ENCODE results near the gene LRRC8E.

DNA sequence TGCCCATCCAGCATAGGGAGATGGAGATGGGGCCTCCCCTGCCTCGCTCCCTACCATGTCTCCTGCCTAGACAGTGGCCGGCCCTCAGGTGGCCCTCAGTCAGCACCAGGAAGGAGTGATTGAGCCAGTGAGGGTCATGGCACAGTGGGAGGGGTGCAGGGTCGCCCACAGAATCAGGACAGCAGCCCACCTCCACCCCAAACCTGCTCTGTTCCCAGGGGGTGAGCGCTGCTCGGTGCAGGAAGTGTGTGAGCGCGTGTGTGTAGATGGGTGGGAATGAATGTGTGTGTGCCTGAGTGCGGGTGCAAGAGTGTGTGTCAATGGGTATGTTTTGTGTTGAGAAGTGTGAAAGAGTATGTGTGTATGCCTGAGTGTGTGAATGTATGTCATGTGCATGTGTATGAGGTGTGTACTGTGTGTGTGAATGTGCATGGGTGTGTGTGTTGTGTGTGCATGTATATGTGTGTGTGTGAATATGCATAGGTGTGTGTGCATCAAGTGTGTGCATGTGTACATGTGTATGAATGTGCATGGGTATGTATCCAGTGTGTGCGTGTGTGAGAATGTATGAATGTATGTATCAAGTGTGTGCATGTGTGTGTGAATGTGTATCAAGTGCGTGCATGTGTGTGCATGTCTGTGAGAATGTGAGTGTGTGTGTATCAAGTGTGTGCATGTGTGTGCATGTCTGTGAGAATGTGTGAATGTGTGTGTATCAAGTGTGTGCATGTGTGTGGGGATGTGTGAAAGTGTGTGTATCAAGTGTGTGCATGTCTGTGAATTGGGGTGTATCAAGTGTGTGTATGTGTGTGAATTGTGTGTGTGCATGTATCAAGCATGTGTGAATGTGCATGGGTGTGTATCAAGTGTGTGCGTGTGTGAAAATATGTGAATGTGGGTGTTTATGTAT lies 46.3 kb upstream of the LRRC8E start:
- TF ChIP-seq, protein P1, sequence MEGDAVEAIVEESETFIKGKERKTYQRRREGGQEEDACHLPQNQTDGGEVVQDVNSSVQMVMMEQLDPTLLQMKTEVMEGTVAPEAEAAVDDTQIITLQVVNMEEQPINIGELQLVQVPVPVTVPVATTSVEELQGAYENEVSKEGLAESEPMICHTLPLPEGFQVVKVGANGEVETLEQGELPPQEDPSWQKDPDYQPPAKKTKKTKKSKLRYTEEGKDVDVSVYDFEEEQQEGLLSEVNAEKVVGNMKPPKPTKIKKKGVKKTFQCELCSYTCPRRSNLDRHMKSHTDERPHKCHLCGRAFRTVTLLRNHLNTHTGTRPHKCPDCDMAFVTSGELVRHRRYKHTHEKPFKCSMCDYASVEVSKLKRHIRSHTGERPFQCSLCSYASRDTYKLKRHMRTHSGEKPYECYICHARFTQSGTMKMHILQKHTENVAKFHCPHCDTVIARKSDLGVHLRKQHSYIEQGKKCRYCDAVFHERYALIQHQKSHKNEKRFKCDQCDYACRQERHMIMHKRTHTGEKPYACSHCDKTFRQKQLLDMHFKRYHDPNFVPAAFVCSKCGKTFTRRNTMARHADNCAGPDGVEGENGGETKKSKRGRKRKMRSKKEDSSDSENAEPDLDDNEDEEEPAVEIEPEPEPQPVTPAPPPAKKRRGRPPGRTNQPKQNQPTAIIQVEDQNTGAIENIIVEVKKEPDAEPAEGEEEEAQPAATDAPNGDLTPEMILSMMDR (IDR thresholded peaks at IDR 0.05), result no peak
- TF ChIP-seq POLR2A (IDR thresholded peaks at IDR 0.05), result no peak

All from uterus (tissue), 2 donors.